DND-41 (cell line): Measurements from ENCODE around the gene OR6A2.

Experiments used
- EZH2 ChIP-seq: IDR thresholded peaks from 3 replicates; pipeline ENCODE4 v1.6.1; 2012; ENCODE audit warnings: borderline replicate concordance, low read depth, mild to moderate bottlenecking, moderate library complexity, low read length, inconsistent platforms; ENCODE audit not compliant: severe bottlenecking
- TF ChIP-seq, protein P1 (sequence below): IDR thresholded peaks from 2 replicates; pipeline ENCODE4 v1.5.1; 2012; ENCODE audit warnings: borderline replicate concordance, low read length, moderate library complexity, mild to moderate bottlenecking; ENCODE audit not compliant: poor library complexity, severe bottlenecking; ENCODE audit errors: extremely low read depth

DNA sequence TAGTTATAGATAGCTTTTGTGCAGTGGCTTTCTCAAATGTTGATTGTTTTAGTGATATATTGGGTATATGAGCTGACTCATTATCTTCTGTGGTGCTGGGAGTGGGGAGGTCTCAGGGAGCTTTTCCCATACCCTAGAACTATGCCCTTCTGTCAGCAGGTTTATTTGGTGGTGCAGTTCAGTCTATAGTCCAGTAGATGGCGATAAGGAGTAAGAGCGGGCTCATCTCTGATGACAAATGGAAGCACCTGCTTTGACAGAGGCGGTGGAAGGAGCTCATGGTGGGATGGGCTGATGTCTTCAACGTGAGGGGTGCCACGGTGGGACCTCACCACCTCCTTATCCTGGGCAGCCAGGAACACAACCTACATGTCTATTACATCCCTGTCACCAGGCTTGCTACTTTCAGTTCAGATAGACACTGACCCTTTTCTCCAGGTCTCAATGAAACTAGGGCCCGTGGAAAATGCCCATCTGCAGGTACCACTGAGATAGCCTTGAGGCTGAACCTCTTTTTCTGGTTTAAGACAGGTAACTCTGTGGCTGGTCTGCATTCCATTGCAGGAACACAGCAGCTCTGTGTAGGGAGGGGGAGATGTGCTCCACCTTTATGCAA is 13.0 kb upstream of the OR6A2 start:
- TF ChIP-seq, protein P1, sequence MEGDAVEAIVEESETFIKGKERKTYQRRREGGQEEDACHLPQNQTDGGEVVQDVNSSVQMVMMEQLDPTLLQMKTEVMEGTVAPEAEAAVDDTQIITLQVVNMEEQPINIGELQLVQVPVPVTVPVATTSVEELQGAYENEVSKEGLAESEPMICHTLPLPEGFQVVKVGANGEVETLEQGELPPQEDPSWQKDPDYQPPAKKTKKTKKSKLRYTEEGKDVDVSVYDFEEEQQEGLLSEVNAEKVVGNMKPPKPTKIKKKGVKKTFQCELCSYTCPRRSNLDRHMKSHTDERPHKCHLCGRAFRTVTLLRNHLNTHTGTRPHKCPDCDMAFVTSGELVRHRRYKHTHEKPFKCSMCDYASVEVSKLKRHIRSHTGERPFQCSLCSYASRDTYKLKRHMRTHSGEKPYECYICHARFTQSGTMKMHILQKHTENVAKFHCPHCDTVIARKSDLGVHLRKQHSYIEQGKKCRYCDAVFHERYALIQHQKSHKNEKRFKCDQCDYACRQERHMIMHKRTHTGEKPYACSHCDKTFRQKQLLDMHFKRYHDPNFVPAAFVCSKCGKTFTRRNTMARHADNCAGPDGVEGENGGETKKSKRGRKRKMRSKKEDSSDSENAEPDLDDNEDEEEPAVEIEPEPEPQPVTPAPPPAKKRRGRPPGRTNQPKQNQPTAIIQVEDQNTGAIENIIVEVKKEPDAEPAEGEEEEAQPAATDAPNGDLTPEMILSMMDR: peak; percentile 91
- TF ChIP-seq EZH2: no peak
